NCI-H1930 (cell line): ENCODE results near the gene NUDT21.
"Not testable (repeated sequence)": the region's sequence is repeated elsewhere in the genome, so short reads cannot be mapped to it uniquely, and the experiment has no call there.

Experiments
- DNase-seq, 2 experiments: peaks; one replicate each; lab custom pipeline; 2025; lab: John Stamatoyannopoulos, UW

Gene NUDT21

DNA sequence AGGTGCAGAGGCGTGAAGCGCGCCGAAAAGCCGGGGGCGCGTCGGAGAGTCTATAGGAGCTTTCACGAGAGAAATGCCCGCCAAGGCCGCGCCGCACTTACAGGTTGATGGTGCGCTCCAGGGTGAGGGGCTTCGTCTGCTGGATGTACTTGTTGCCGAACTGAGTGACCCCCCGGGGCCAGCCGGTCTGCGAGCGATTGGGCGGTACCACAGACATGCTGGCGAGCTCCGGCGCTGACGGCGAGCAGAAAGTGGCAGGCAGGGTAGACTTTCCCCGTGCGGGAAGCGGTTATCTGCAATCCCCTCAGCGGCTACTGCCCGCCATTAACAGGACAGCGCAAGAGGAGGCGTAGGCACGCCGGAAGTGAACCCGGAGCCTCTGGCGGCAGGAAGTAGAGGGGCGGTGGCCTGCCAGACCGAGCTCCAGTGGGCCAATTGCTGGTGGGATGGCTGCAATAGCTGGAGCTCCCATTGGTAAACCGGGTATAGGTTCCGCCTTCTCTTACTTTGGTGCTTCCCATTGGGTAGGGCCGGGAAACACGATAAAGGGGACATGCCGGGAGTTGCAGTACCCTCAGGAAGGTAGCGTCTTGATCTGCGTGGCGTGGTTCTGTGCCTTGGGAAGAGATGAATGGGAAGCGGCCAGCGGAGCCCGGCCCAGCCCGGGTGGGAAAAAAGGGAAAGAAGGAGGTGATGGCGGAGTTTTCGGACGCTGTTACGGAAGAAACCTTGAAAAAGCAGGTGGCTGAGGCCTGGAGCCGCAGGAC lies at the start of gene NUDT21, which contains the start of gene OGFOD1:
Gene NUDT21 (minus strand): TSS at position 347 of the 767 bp plus-strand sequence. CDS start 130 bp downstream, at position 217.
Gene OGFOD1 (plus strand): TSS at position 569 of the 767 bp plus-strand sequence. CDS start 59 bp downstream, at position 628.
- DNase-seq, result peak; percentile 82

DNA sequence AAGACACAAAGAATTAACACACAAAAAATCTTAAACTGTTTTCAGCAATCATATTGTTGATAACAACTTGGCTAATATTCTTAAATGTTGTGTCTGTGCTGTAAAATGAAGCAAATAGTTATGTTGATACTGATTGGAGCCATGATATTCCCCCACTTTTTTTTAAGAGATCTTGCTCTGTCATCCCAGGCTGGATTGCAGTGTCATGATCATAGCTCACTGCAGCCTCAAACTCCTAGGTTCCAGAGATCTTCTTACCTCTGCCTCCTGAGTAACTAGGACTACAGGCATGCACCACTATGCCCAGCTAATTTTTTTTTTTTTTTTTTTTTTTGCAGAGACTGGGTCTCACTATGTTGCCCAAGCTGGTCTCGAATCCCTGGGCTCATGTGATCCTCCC lies 42.7 kb upstream of the NUDT21 start:
- DNase-seq, result no peak

DNA sequence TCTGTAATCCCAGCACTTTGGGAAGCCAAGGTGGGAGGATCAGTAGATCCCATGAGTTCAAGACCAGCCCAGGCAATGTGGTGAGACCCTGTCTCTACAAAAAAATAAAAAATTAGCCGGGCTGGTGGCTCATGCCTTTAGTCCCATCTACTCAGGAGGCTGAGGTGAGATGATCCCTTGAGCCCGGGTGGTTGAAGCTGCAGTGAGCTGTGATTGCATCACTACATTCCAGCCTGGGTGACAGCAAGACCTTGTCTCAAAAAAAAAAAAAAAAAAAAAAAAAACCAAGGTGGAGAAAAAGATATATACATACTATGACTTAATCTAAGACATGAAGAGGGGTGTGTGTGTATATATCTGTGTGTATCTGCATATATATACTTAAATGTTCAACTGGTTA lies 42.0 kb upstream of the NUDT21 start:
- DNase-seq, result no peak

DNA sequence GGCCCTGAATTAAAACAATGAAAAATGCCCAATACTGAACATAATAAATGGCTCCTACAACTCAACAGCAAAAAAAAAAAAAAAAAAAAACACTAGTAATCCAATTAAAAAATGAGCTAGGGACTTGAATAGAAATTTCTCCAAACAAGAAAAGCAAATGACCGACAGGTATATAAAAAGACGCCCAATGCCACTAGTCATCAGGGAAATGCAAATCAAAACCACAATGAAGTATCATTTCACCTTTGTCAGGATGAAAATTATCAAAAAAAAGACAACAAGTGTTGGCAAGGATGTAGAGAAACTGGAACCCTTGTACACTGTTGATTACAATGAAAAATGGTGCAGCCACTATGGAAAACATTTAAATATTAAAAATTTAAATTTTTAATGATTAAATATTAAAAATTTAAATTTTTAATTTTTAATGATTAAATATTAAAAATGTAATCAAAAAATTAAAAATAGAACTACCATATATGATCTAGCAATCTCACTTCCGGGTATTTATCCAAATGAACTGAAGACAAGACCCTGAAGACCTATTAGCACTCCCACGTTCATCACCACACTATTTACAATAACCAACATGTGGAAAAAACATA lies 40.6 kb upstream of the NUDT21 start:
- DNase-seq, result no peak

DNA sequence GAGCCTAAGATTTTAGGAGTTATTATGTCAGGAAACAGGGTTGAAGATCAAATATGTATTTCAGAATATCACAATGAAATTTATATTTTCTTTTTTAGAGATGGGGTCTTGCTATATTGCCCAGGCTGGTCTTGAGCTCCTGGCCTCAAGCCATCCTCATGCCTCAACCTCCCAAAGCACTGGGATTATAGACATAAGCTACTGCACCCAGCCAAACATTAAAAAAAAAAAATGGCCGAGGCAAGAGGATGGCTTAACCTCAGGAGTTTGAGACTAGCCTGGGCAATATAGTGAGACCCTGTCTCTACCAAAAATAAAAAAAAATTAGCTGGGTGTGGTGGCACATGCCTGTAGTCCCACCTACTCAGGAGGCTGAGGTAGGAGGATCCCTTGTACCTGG lies 37.7 kb upstream of the NUDT21 start:
- not testable (repeated sequence) for DNase-seq

DNA sequence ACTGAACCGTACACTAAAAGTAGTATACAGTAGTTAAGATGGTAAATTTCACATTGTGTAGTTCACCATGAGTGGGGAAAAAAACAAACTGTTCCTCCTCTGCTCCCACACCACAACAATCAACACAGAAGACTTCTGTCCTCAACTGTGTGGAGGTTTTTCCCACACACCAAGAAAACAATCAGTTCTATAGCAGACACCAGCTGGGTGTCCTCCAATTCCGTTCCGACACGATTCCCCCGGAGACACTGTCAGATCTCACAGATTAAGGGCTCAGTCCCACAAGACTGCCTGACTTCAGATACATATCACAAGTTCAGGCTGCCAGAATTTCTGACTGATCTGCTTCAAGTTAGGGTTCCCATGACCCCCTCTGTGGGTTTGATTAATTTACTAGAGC lies 36.9 kb upstream of the NUDT21 start:
- DNase-seq, result no peak

DNA sequence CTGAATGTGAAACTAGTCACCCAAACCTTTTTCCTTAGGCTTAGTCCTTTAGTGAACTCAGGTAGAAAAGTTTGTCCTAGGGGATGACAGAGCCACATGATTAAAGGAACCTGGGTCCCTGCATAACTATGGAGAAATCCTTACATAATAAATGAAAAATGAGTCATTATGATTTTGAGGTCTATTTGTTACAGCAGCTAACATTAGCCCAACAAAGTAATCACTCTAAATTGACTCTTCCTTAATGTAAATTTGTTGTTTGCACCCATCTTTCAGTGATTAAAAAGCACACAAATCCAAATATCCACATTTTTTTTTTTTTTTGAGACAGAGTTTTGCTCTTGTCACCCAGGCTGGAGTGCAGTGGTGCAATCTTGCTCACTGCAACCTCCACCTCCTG lies 32.3 kb upstream of the NUDT21 start:
- DNase-seq, result no peak

DNA sequence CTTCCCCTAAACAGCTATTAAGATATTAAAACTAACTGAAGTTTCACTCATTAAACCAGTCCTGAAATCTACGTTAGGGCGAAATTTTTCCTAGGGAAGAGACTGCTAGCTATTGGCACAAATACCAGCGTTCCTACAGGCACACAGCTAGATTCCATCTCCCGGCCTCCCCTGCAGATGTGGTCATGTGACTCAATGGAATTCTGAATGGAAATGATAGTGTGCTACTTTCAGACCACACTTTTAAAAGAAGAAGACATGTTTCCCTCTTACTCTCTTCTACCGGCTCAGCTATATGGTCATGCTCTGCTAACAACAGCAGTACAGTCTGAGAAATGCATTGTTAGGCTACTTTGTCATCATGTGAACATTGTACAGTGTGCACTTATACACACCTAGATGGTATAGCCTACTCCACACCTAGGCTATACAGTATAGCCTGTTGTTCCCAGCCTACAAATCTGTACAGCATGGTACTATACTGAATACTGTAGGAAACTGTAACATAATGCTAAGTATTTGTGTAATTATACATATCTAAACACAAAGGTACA lies 31.6 kb upstream of the NUDT21 start:
- no peak for DNase-seq

DNA sequence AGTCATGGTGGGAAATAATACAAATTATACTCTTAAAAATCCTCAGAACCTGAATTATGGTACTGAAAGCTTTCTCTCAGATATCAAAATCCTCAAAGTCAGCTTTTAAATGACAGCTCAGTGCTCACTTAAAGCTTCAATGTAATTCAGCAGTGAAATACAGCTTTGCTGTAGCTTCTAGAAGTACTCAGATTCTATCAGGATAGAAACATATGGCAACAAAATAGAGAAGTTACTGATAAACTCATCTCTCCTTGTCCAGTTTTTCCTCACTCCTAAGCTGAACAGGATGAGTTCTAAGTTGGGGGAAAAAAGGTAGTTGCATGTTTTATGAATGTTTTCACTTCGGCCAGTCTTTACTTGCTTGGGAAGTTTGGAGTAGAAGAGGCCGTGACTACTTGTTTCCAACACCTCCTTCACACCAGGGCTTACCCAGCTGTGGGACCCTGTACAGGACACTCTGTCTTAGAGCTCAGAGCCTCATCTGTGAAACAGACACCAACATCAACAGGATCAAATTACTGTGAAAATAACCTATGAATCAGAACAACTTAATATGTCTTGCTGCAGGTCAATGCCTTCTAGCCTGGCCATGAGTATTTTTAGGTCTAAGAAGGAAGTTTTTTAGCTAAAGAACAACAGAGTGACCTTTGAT lies 30.5 kb upstream of the NUDT21 start:
- no peak for DNase-seq

DNA sequence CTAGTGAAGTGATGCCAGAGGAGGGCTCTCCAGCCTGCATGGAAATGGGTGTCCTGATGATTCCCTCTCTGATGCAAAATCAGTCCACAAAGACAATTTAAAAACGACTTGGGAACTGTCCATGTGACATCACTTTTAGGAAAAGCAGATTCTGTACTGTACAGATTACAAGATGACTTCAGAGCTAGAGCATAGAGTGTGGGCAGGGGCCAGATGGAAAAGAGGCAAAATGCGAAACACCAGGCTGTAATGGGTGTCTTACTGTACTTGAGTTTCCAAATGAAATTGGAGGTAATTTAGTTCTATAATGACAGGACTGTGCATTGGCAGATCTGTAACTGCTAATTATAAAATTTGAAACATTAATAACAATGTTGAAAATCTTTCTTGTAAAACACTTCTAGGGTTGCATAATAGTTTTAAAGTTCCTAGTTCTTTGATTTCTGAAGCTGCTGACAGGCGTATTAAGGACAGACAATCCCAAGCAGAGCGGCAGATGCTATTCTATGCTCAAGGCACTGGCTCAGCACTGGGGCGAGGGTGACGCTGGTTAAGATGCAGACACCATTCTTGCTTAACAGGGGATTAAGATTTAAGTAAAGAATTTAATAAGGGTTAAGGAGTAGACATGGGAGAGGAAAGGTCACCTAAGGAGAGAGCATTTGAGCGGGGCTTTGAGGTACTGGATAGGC lies 29.8 kb upstream of the NUDT21 start:
- DNase-seq, result no peak

DNA sequence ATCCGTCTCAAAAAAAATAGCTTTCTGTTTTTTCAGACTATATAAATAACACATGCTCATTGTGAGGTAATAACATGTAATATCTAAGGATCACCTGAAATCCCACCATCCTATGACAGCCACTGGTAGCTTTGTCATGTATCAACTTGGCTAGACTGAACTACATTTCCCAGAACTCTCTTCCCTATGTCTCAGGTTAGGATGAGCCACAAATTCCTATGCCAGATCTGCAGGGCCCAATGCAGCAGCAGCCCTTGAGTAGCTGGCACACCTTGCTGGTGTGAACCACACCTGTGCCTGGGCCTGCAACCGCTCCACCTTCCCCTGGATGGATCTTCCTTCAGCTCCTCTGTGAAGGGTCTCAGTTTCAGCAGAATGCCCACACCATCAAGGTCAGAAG lies 28.3 kb upstream of the NUDT21 start:
- no peak for DNase-seq

DNA sequence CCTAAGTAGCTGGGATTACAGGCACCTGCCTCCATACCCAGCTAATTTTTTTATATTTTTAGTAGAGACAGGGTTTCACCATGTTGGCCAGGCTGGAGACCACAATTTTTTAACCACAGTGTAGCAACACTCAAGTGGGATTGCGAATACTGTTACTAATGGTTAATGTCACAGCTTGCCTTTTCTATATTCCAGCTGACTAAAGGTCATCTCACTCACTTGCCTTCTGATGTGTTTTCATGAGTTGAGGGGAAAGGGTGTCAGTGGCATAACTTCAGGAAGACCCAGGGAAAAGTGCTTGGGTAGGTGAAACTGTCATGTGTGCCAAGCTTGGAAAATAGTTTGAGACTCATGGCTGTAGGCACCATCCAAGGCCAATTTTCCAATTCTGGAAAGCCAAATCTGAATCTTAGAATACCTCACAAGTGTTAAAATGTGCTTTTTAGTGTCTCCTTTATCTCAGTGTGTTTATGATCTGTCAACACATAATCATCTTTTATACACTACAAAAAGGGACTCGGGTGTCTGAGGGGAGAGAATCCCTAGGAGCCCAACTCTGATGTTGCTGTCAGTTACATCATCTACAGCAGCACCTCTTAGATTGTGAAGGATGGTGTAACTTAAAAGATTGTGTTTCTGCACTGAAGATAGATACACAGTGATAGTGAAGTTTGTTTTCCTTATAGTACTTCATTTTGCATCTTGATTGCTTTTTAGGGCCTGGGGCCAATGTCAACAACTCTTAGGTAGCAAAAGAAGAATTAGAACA lies 27.3 kb upstream of the NUDT21 start:
- DNase-seq, result peak in 1 of 2 experiments; percentile 30

DNA sequence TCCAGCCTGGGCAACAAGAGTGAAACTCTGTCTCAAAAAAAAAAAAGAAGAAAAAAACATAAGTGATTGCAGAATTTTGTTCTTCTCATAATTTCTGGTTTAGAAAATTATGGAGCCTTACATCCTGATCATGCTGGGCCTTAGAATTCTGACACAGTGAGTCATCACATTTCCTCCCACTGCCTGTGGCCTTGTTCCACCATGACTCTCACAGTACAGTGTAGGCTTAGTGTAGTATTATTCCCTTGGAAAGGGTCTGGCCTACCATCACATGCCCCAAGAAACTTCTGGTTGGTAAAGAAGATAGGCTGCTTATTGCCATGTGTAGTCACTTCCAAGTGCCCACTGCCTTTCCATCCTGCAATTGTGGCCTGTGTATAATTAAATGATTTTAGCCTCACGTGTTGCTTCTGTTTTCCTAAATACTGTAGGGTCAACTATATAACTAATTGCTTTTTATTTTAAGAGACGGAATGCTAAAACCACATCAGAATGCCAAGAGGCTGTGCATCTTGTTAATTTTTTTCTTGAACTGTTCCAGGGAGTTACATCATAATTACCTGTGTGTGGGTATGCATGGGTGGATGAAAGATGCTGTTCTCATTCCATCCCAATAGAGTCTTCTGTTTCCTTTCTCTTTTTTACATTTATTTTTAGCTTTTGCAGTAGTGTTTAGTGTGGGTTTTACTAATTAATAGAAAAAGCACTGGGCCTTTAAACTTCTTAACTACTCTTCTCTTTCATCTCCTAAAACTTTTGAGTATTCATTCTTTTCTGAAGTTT lies 26.2 kb upstream of the NUDT21 start:
- DNase-seq, result no peak

DNA sequence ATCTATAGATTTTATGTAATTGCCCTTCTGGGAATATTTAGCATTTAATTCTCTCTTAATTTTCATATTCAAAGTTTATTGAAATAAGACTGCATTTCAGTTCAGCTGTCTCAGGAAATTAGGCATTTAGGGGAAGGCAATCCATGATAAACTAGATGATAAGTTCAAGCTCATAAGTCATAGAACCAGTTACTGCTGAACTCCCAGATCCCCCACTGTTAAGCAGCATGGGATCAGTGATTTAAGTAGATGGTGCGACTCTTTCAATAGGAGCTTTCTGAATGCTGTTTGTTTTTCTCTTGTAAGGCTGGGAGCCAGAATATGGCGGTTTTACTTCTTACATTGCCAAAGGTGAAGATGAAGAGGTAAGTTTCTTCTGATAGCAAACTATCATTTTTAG lies 24.1 kb upstream of the NUDT21 start:
- no peak for DNase-seq

DNA sequence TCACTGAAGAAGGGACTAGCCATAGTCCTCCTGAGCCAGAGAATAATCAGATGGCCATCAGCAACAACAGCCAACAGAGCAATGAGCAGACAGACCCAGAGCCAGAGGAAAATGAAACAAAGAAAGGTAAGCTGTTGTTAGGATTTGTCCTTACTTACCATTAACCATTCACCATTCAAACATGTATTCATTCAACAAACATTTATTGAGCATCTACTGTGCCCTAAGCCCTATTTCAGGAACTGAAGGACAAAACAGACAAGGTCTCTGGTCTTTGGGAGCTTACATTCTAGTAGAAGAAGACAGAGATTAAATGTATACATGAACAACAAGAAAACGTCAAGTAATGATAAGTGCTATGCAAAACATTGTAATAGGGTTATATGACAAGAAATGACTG lies 19.5 kb upstream of the NUDT21 start:
- no peak for DNase-seq

DNA sequence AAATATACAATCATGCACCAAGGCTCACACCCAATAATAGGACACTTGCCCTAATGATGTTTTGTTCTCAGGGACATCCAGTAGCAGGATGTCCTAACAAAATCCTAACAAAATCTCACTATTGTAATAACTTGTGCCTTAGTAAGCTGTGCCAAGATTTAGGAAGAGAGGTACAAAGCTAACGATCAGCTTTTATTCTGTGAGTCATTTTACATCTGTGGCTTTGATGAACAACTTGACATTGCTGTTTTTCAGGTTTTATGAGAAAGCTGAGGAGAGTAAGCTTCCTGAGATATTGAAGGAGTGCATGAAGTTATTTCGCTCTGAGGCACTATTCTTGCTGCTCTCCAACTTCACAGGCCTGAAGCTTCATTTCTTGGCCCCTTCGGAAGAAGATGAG lies 19.1 kb upstream of the NUDT21 start:
- DNase-seq, result no peak

DNA sequence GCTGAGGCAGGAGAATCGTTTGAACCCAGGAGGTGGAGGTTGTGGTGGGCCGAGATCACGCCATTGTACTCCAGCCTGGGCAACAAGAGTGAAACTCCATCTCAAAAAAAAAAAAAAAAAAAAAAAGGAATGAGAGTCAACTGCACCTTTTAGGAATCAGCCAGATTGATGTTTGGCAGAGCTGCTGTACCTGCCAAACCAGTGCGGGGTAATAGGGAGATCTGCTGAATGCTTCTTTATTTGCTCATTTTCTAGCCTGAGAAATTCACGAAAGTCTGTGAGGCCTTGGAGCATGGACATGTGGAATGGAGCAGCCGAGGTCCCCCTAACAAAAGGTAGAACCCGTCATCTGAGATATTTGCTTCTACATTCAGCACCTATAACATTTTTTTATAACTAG lies 18.6 kb upstream of the NUDT21 start:
- no peak for DNase-seq

DNA sequence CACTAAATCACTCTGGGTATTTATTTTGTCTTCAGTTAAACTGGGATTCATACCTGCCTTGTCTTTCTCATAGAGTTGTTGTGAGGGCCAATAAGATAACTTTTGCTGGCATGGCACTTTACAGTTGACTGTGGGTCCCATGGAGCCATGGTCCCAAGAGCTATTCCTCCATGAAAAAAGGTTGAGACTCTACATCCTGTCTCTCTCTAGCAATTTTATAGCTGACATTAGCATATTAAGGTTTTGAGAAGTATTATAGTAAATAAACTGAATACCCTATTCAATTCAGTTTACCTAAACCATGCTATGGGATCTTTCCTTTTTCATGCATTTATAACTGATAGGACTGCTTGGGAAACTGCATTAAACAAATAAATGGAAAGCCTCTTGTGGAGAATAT lies 17.7 kb upstream of the NUDT21 start:
- DNase-seq, result no peak

DNA sequence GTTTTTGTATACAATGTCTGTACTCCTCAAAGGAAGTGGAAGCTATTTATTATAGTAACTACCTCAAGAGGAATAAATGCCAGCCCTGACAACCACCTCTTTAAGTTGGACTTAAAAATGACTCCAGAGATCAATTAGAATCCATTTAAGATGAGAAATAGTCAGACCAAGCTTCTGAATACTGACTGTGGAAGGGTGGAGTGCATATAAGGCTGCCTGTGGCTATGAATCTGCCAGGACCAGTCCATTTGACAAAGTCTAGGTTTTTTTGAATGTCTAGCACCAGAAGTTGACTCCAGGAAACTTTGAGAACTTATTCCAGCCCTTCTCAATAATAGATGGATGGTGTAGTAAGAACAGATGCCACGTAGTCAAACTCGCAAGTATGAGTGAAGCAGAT lies 15.2 kb upstream of the NUDT21 start:
- DNase-seq, result no peak

DNA sequence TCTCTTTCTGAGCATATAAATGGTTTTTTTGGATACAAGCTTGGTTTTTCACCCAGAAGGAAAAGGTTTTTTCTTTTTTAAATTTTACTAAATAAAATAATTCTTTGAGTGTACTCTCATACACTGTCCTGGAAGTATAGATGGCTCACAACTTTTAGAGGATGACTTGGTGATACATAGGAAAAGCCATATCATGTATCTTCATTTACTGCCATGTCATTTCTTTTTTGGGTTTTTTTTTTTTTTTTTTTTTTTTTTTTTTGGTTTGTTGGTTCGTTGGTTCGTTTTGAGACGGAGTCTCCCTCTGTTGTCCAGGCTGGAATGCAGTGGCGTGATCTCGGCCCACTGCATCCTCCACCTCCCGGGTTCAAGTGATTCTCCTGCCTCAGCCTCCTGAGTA lies 12.0 kb upstream of the NUDT21 start:
- no peak for DNase-seq
